A673 (cell line): Measurements from ENCODE around the gene TCEAL3.

Experiments used
- EZH2 ChIP-seq: fragments of 200-600 bp; sonication (generic); IDR thresholded peaks from 2 replicates; pipeline ENCODE4 v1.6.1; 2017; ENCODE audit warnings: borderline replicate concordance, low read depth, mild to moderate bottlenecking, mixed read lengths, antibody characterized with exemption, low read length; ENCODE audit not compliant: poor library complexity, severe bottlenecking
- TF ChIP-seq, protein P1 (sequence below): fragments of 300-800, 200-600 bp; sonication (generic); conservative IDR thresholded peaks from 2 replicates; pipeline ENCODE4 v1.5.1; 2017; ENCODE audit warnings: low read depth, mild to moderate bottlenecking, antibody characterized with exemption, low read length, moderate library complexity, mixed read lengths

- TF ChIP-seq, protein P1, sequence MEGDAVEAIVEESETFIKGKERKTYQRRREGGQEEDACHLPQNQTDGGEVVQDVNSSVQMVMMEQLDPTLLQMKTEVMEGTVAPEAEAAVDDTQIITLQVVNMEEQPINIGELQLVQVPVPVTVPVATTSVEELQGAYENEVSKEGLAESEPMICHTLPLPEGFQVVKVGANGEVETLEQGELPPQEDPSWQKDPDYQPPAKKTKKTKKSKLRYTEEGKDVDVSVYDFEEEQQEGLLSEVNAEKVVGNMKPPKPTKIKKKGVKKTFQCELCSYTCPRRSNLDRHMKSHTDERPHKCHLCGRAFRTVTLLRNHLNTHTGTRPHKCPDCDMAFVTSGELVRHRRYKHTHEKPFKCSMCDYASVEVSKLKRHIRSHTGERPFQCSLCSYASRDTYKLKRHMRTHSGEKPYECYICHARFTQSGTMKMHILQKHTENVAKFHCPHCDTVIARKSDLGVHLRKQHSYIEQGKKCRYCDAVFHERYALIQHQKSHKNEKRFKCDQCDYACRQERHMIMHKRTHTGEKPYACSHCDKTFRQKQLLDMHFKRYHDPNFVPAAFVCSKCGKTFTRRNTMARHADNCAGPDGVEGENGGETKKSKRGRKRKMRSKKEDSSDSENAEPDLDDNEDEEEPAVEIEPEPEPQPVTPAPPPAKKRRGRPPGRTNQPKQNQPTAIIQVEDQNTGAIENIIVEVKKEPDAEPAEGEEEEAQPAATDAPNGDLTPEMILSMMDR: no peak
- TF ChIP-seq EZH2: no peak
These were observed 42.0 kb upstream of the TCEAL3 start for GRCh38 chrX:103565752-103566151.
